GM18526 (cell line): ENCODE results near the gene THOC1.

Experiments used
- POLR2A ChIP-seq: IDR thresholded peaks from 3 replicates; pipeline ENCODE4 v1.6.1; 2011; ENCODE audit not compliant: insufficient read length; ENCODE audit errors: extremely low read depth

The THOC1 gene

GRCh38 chr18:191725-192124 lies 76.1 kb downstream of the THOC1 start:
- no peak for TF ChIP-seq POLR2A

GRCh38 chr18:189254-189653 lies 78.6 kb downstream of the THOC1 start:
- no peak for TF ChIP-seq POLR2A

GRCh38 chr18:183769-184168 lies 84.1 kb downstream of the THOC1 start:
- no peak for TF ChIP-seq POLR2A

- TF ChIP-seq POLR2A: no peak
Observed at GRCh38 chr18:181711-182110, 86.1 kb downstream of the THOC1 start.

GRCh38 chr18:179499-179898 lies 88.3 kb downstream of the THOC1 start:
- TF ChIP-seq POLR2A: no peak

- no peak for TF ChIP-seq POLR2A
Observed at GRCh38 chr18:172361-172760, 95.5 kb downstream of the THOC1 start.
